ENCODE measurements around the gene LRIT2. TPM values are rescaled to one million over a fixed set of nuclear protein-coding genes. Genes with fewer than 3 reads are reported as not detected.

Gene LRIT2
- total RNA-seq, 1 experiment from 2014 or later: not detected

GRCh38 chr10:84205853-84206525 lies 19.4 kb downstream of the LRIT2 start:
- intact Hi-C loops (cut with micrococcal nuclease): no loop called here
- Histone ChIP-seq H3K79me2 (ENCODE audit: low read length) (no peaks in the 10 kb centered on the region), H3K4me3 (ENCODE audit: low read length) (no peak overlapping the region), H3K9me2 (replicated peaks; ENCODE audit: low read length) (no peaks in the 10 kb centered on the region), H3F3A (ENCODE audit: low read length, unreplicated experiment) (no peaks in the 10 kb centered on the region), H3K27me3 (ENCODE audit: low read length) (peaks cover 16% of the 10 kb centered on the region), H2AFZ (ENCODE audit: low read length) (no peak overlapping the region), H3K9me3 (ENCODE audit: low read length) (no peaks in the 10 kb centered on the region), H3K36me3 (ENCODE audit: low read depth, low read length) (no peaks in the 10 kb centered on the region), H3K9ac (ENCODE audit: low read length) (no peak overlapping the region), H4K20me1 (ENCODE audit: low read length) (no peaks in the 10 kb centered on the region), H3K4me1 (ENCODE audit: insufficient read depth, low read length) (no peaks in the 10 kb centered on the region), H3K4me2 (ENCODE audit: low read length) (no peak overlapping the region), H3K27ac (ENCODE audit: low read length) (no peak overlapping the region)
- TF ChIP-seq EZH2phosphoT487 (IDR thresholded peaks at IDR 0.05; ENCODE audit: borderline replicate concordance, low read length): no peak
- TF ChIP-seq EZH2 (IDR thresholded peaks at IDR 0.05; ENCODE audit: low read length, unreplicated experiment): no peak
- TF ChIP-seq, protein P1, sequence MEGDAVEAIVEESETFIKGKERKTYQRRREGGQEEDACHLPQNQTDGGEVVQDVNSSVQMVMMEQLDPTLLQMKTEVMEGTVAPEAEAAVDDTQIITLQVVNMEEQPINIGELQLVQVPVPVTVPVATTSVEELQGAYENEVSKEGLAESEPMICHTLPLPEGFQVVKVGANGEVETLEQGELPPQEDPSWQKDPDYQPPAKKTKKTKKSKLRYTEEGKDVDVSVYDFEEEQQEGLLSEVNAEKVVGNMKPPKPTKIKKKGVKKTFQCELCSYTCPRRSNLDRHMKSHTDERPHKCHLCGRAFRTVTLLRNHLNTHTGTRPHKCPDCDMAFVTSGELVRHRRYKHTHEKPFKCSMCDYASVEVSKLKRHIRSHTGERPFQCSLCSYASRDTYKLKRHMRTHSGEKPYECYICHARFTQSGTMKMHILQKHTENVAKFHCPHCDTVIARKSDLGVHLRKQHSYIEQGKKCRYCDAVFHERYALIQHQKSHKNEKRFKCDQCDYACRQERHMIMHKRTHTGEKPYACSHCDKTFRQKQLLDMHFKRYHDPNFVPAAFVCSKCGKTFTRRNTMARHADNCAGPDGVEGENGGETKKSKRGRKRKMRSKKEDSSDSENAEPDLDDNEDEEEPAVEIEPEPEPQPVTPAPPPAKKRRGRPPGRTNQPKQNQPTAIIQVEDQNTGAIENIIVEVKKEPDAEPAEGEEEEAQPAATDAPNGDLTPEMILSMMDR (conservative IDR thresholded peaks at IDR 0.05; ENCODE audit: low read depth, low read length): 0 out of 2 replicates have a peak, but pooled peaks have one; percentile 0
- CTCF ChIA-PET: no interaction called here
- no TSS peak for BruUV-seq (replicated peaks)
- POLR2A ChIA-PET (ENCODE audit: unreplicated experiment): no interaction called here
- ATAC-seq (no peak), DNase-seq (no peak)

DNA sequence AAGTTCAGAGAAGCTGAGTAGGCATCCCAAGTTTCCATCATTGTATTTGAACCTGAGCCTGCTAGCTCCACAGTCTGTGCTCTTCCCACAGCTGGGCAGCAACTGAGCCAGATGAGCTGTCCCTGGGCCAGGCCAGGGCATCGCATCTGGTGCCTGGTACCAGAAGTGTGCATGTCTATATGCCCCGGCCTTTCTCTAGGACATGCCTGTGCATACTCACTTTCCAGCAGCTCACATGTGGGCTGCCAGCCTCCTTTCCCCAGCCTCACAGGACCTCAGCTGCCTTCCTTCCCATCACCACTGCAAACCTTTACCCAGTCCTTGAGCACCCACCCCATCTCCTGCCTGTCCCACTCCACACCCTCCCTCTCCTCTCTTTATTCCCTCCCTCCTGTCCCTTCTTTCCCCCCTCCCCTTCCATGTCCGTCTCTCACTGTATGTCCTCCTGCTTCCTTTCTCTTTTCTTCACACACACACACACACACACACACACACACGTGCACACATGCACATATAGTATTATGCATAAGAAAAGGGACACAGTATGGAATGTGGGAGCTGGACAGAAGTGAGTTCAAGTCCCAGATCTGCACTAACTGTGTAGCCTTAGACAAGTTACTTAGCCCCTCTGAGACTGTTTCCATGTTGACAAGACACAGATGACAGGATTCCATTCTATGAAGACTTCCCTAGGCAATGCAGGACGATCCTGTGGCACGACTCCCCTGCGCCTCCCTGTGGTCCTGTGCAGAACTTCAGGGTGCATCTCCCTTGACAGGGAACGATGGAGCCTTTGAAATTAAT lies 20.1 kb downstream of the LRIT2 start:
- ATAC-seq: peak; percentile 67
- H3K4me3 ChIP-seq (ENCODE audit: low read length): no peak overlapping the region
- peaks cover 14% of the 10 kb centered on the region; the same call in 1 of the 2 replicates for H3K27me3 ChIP-seq (ENCODE audit: low read length)
- POLR2A ChIA-PET (ENCODE audit: unreplicated experiment): no interaction called here
- TF ChIP-seq EZH2 (IDR thresholded peaks at IDR 0.05; ENCODE audit: low read length, unreplicated experiment): no peak
- TF ChIP-seq, protein P1 (conservative IDR thresholded peaks at IDR 0.05; ENCODE audit: low read depth, low read length): peak; percentile 69
- peak; percentile 58 for DNase-seq
- no peaks in the 10 kb centered on the region for H3K36me3 ChIP-seq (ENCODE audit: low read depth, low read length)
- no peak overlapping the region for H3K9ac ChIP-seq (ENCODE audit: low read length)
- BruUV-seq (replicated peaks): no TSS peak
- H3K79me2 ChIP-seq (ENCODE audit: low read length): no peaks in the 10 kb centered on the region
- H3K9me2 ChIP-seq (replicated peaks; ENCODE audit: low read length): no peaks in the 10 kb centered on the region
- no peaks in the 10 kb centered on the region for H4K20me1 ChIP-seq (ENCODE audit: low read length)
- CTCF ChIA-PET: interaction anchor here (0.6 kb wide), 1 partner anchor 41 kb away, joined by 4 read pairs; no protein-coding TSS in a partner anchor
- H3K27ac ChIP-seq (ENCODE audit: low read length): no peak overlapping the region
- H3K4me1 ChIP-seq (ENCODE audit: insufficient read depth, low read length): no peaks in the 10 kb centered on the region
- H3K4me2 ChIP-seq (ENCODE audit: low read length): no peak overlapping the region
- intact Hi-C loops (cut with micrococcal nuclease): no loop called here
- no peaks in the 10 kb centered on the region for H3F3A ChIP-seq (ENCODE audit: low read length, unreplicated experiment)
- H2AFZ ChIP-seq (ENCODE audit: low read length): no peak overlapping the region
- H3K9me3 ChIP-seq (ENCODE audit: low read length): no peaks in the 10 kb centered on the region

DNA sequence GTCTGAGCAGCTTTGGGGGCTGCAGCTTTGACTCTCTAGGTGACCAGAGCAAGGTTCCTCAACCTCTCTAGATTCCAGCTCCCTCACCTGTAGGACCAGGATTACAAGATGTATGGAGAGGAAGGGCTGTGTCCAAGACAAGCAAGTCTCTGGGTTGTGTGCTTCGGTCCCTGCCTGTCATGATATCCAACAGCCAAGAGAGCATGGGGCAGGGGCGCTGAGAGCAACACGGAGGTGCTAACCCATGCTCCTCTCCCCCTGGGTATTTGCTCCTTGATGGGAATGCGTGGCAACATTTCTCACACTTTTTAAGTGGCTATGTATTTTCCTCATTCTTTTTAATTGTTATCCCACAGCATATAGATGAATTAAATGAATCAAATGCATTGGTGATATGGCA lies 20.7 kb downstream of the LRIT2 start:
- intact Hi-C loops (cut with micrococcal nuclease): no loop called here
- no peaks in the 10 kb centered on the region for H4K20me1 ChIP-seq (ENCODE audit: low read length)
- TF ChIP-seq, protein P1 (conservative IDR thresholded peaks at IDR 0.05; ENCODE audit: low read depth, low read length): no peak
- TF ChIP-seq EZH2 (IDR thresholded peaks at IDR 0.05; ENCODE audit: low read length, unreplicated experiment) (no peak), EZH2phosphoT487 (IDR thresholded peaks at IDR 0.05; ENCODE audit: borderline replicate concordance, low read length) (no peak)
- H3K9me3 ChIP-seq (ENCODE audit: low read length): no peaks in the 10 kb centered on the region
- H3K27ac ChIP-seq (ENCODE audit: low read length): no peak overlapping the region
- no peak overlapping the region for H3K9ac ChIP-seq (ENCODE audit: low read length)
- ATAC-seq: no peak
- no peak overlapping the region for H2AFZ ChIP-seq (ENCODE audit: low read length)
- H3K4me3 ChIP-seq (ENCODE audit: low read length): no peak overlapping the region
- CTCF ChIA-PET: interaction anchor here (0.6 kb wide), 1 partner anchor 40 kb away, joined by 4 read pairs; no protein-coding TSS in a partner anchor
- no peak overlapping the region for H3K4me2 ChIP-seq (ENCODE audit: low read length)
- peaks cover 18% of the 10 kb centered on the region; the same call in 1 of the 2 replicates for H3K27me3 ChIP-seq (ENCODE audit: low read length)
- no TSS peak for BruUV-seq (replicated peaks)
- no peaks in the 10 kb centered on the region for H3F3A ChIP-seq (ENCODE audit: low read length, unreplicated experiment)
- no peaks in the 10 kb centered on the region for H3K9me2 ChIP-seq (replicated peaks; ENCODE audit: low read length)
- H3K79me2 ChIP-seq (ENCODE audit: low read length): no peaks in the 10 kb centered on the region
- POLR2A ChIA-PET (ENCODE audit: unreplicated experiment): no interaction called here
- DNase-seq: no peak
- no peaks in the 10 kb centered on the region for H3K36me3 ChIP-seq (ENCODE audit: low read depth, low read length)
- no peaks in the 10 kb centered on the region for H3K4me1 ChIP-seq (ENCODE audit: insufficient read depth, low read length)

All from PC-3 (cell line).